Caco-2 (cell line): ENCODE data around the gene DLX6. TPM values are rescaled to one million over a fixed set of nuclear protein-coding genes. Genes with fewer than 3 reads are reported as not detected.
"Not testable (repeated sequence)": the region's sequence is repeated elsewhere in the genome, so short reads cannot be mapped to it uniquely, and the experiment has no call there.

Experiments
- BruUV-seq: library from RNA; stranded (reverse); fragments of 400-500 nt; replicated peaks from 2 replicates; lab custom pipeline; 2021; lab: Mats Ljungman, UMichigan
- CTCF ChIA-PET: fragments of 300-600 bp; sonication (Branson Sonifier 250); formaldehyde crosslinking; loops from one replicate; lab custom pipeline; 2022; ENCODE audit warnings: antibody characterized with exemption; lab: Charles Lee
- POLR2A ChIA-PET: fragments of 300-600 bp; sonication (Branson Sonifier 250); formaldehyde crosslinking; loops from one replicate; lab custom pipeline; 2022; ENCODE audit warnings: antibody characterized with exemption; lab: Charles Lee
- DNase-seq, 2 experiments: peaks; one replicate each; pipeline versions ENCODE4 v3.0.0 to v3.0.0-alpha.2; 2020 to 2022
- H3K27me3 ChIP-seq: replicated peaks from 2 replicates; pipeline ENCODE4 v1.6.0; 2011; ENCODE audit warnings: low read length; ENCODE audit not compliant: control insufficient read depth, insufficient read depth
- H3K36me3 ChIP-seq: 2 replicates; pipeline ENCODE4 v1.5.1; 2011; ENCODE audit warnings: low read length; ENCODE audit not compliant: control insufficient read depth, insufficient read depth
- H3K4me1 ChIP-seq: fragments of 250-450 bp; sonication (Bioruptor Pico); 2 replicates; pipeline ENCODE4 v1.5.1; 2020; ENCODE audit warnings: mild to moderate bottlenecking
- H3K4me3 ChIP-seq: 2 replicates; pipeline ENCODE4 v1.5.1; 2011; ENCODE audit warnings: low read depth, mild to moderate bottlenecking, control low read depth, low read length
- H3K9me3 ChIP-seq: fragments of 250-450 bp; sonication (Bioruptor Pico); 2 replicates; pipeline ENCODE4 v1.5.1; 2020; ENCODE audit warnings: mild to moderate bottlenecking, moderate library complexity
- H3K27ac Mint-ChIP-seq: one replicate; pipeline ENCODE4 v1.8.0; 2022; ENCODE audit warnings: mixed read lengths; ENCODE audit not compliant: unreplicated experiment
- H3K27me3 Mint-ChIP-seq: one replicate; pipeline ENCODE4 v1.8.0; 2022; ENCODE audit warnings: mixed read lengths; ENCODE audit not compliant: insufficient read depth, unreplicated experiment
- H3K36me3 Mint-ChIP-seq: one replicate; pipeline ENCODE4 v1.8.0; 2022; ENCODE audit warnings: mild to moderate bottlenecking, mixed read lengths; ENCODE audit not compliant: insufficient read depth, unreplicated experiment
- H3K4me1 Mint-ChIP-seq: one replicate; pipeline ENCODE4 v1.8.0; 2022; ENCODE audit warnings: low read depth, mixed read lengths; ENCODE audit not compliant: unreplicated experiment
- H3K4me3 Mint-ChIP-seq: one replicate; pipeline ENCODE4 v1.8.0; 2022; ENCODE audit warnings: mild to moderate bottlenecking, moderate library complexity, mixed read lengths; ENCODE audit not compliant: unreplicated experiment
- H3K9me3 Mint-ChIP-seq: one replicate; pipeline ENCODE4 v1.8.0; 2022; ENCODE audit warnings: mixed read lengths; ENCODE audit not compliant: unreplicated experiment
- CTCF ChIP-seq, 2 experiments: fragments of 200-600 bp in 1 of 2; IDR thresholded peaks; 1 replicate in 1 of 2; 2 replicates in 1 of 2; pipeline versions ENCODE4 v1.5.1 to v1.8.0; 2011 to 2022; ENCODE audit warnings: antibody characterized with exemption in 1 of 2, control low read depth in 1 of 2, inconsistent platforms in 1 of 2, low read depth in 1 of 2, low read length in 1 of 2, mild to moderate bottlenecking in 1 of 2, moderate library complexity in 1 of 2; ENCODE audit not compliant: insufficient read depth in 1 of 2, severe bottlenecking in 1 of 2, unreplicated experiment in 1 of 2
- intact Hi-C: fragments of 100-400 bp; cut with micrococcal nuclease; formaldehyde crosslinking; loops from one replicate; pipeline ENCODE4 v1.10.0; 2022; ENCODE audit not compliant: unreplicated experiment
- total RNA-seq: library from RNA; stranded (reverse); gene quantifications from 2 replicates; pipeline ENCODE4 v1.2.3, GENCODE V29; 2022

DLX6 gene
- total RNA-seq, 1 experiment from 2014 or later, result 3.5 TPM

- Histone ChIP-seq H3K4me3 (no peak overlapping the region), H3K4me1 (no peaks in the 10 kb centered on the region; the same call in 1 of the 2 replicates), H3K36me3 (no peaks in the 10 kb centered on the region), H3K9me3 (no peaks in the 10 kb centered on the region), H3K27me3 (no peaks in the 10 kb centered on the region; the same call in 1 of the 2 replicates)
- no peak overlapping the region for H3K27ac Mint-ChIP-seq
- no peaks in the 10 kb centered on the region for H3K9me3 Mint-ChIP-seq
- H3K27me3 Mint-ChIP-seq, result peaks cover 39% of the 10 kb centered on the region
- no peak for DNase-seq
- no peak overlapping the region for H3K4me3 Mint-ChIP-seq
- intact Hi-C loops, result loop anchor here (1.0 to 10.0 kb wide), 5 partner anchors 249 to 1110 kb away; partner anchors contain the start of gene SEM1
- ChIA-PET CTCF (interaction anchor here (0.6 to 1.4 kb wide), 10 partner anchors 11 to 1107 kb away, joined by 3 to 13 read pairs (median 4); partner anchors contain the start of gene DLX6), POLR2A (interaction anchor here (1.3 kb wide), 1 partner anchor 21 kb away, joined by 4 read pairs; no protein-coding TSS in a partner anchor)
- H3K36me3 Mint-ChIP-seq, result no peaks in the 10 kb centered on the region
- no peak for TF ChIP-seq CTCF (IDR thresholded peaks at IDR 0.05; ENCODE audit: insufficient read depth in 1 of 2, low read depth in 1 of 2, low read length in 1 of 2, severe bottlenecking in 1 of 2, unreplicated experiment in 1 of 2)
- H3K4me1 Mint-ChIP-seq, result peaks cover 6% of the 10 kb centered on the region
- no TSS peak for BruUV-seq
Observed at GRCh38 chr7:97026715-97027426, 21.5 kb downstream of the DLX6 start.

GRCh38 chr7:97027427-97028234, 22.3 kb downstream of the DLX6 start:
- intact Hi-C loops, result loop anchor here (1.0 to 10.0 kb wide), 5 partner anchors 249 to 1110 kb away; partner anchors contain the start of gene SEM1
- Mint-ChIP-seq H3K27me3 (peaks cover 34% of the 10 kb centered on the region), H3K27ac (no peak overlapping the region), H3K36me3 (no peaks in the 10 kb centered on the region), H3K9me3 (no peaks in the 10 kb centered on the region), H3K4me1 (peaks cover 6% of the 10 kb centered on the region), H3K4me3 (peak overlapping the region; percentile 51)
- ChIA-PET CTCF (interaction anchor here (0.6 to 1.4 kb wide), 11 partner anchors 12 to 1156 kb away, joined by 3 to 13 read pairs (median 4); partner anchors contain the start of gene DLX6), POLR2A (interaction anchor here (1.3 kb wide), 1 partner anchor 21 kb away, joined by 4 read pairs; no protein-coding TSS in a partner anchor)
- Histone ChIP-seq H3K4me3 (no peak overlapping the region), H3K9me3 (no peaks in the 10 kb centered on the region), H3K36me3 (no peaks in the 10 kb centered on the region), H3K4me1 (no peaks in the 10 kb centered on the region; the same call in 1 of the 2 replicates), H3K27me3 (no peaks in the 10 kb centered on the region; the same call in 1 of the 2 replicates)
- peak; percentile 82 to 85 for TF ChIP-seq CTCF (IDR thresholded peaks at IDR 0.05; ENCODE audit: insufficient read depth in 1 of 2, low read depth in 1 of 2, low read length in 1 of 2, severe bottlenecking in 1 of 2, unreplicated experiment in 1 of 2)
- DNase-seq, result peak; percentile 70 to 77
- BruUV-seq, result no TSS peak

GRCh38 chr7:97034213-97034852, 29.0 kb downstream of the DLX6 start:
- intact Hi-C loops, POLR2A ChIA-PET, H3K4me3 Mint-ChIP-seq, H3K4me1 Mint-ChIP-seq, H3K36me3 ChIP-seq, H3K27me3 ChIP-seq, H3K4me3 ChIP-seq, H3K4me1 ChIP-seq, BruUV-seq, H3K9me3 Mint-ChIP-seq, DNase-seq, H3K9me3 ChIP-seq, H3K27ac Mint-ChIP-seq, H3K27me3 Mint-ChIP-seq, H3K36me3 Mint-ChIP-seq: not testable (repeated sequence)
- CTCF ChIA-PET, result interaction anchor here (1.4 kb wide), 1 partner anchor 10 kb away, joined by 3 read pairs; the partner anchor contains the start of gene DLX5
